Suprapubic skin (tissue), 3 donors: ENCODE results near the gene SHQ1.

Experiments
- CTCF ChIP-seq, 2 donors: fragments of 200-600 bp in 1 of 2; fragments of 450-650 bp in 1 of 2; sonication (generic) in 1 of 2; IDR thresholded peaks; one replicate each; pipeline ENCODE4 v1.5.1; 2016 to 2019; ENCODE audit warnings: antibody characterized with exemption in 2 of 2, mild to moderate bottlenecking in 1 of 2, moderate library complexity in 1 of 2
- EP300 ChIP-seq: sonication (generic); formaldehyde crosslinking; IDR thresholded peaks from one replicate; pipeline ENCODE4 v1.6.1; 2017; ENCODE audit warnings: antibody characterized with exemption
- POLR2A ChIP-seq, 2 donors: fragments of 450-650 bp; IDR thresholded peaks; one replicate each; pipeline ENCODE4 v1.6.1; 2017; ENCODE audit warnings: antibody characterized with exemption in 2 of 2, mild to moderate bottlenecking in 2 of 2, moderate library complexity in 2 of 2

- TF ChIP-seq CTCF (IDR thresholded peaks at IDR 0.05) = no peak
- no peak for TF ChIP-seq EP300
- no peak for TF ChIP-seq POLR2A (IDR thresholded peaks at IDR 0.05)
Observed at GRCh38 chr3:72728958-72729467, 119.2 kb downstream of the SHQ1 start.
